HG03064 (cell line): Measurements from ENCODE around the gene DNAJB13.
"Not testable (repeated sequence)": the region's sequence is repeated elsewhere in the genome, so short reads cannot be mapped to it uniquely, and the experiment has no call there.

Experiments
- ATAC-seq: cut with Tn5 transposase; IDR thresholded peaks from one replicate; pipeline ENCODE4 v1.9.1; 2021; ENCODE audit warnings: low read depth; ENCODE audit not compliant: unreplicated experiment

Gene DNAJB13

GRCh38 chr11:73976451-73977151 lies 25.8 kb downstream of the DNAJB13 start:
- ATAC-seq: no peak

DNA sequence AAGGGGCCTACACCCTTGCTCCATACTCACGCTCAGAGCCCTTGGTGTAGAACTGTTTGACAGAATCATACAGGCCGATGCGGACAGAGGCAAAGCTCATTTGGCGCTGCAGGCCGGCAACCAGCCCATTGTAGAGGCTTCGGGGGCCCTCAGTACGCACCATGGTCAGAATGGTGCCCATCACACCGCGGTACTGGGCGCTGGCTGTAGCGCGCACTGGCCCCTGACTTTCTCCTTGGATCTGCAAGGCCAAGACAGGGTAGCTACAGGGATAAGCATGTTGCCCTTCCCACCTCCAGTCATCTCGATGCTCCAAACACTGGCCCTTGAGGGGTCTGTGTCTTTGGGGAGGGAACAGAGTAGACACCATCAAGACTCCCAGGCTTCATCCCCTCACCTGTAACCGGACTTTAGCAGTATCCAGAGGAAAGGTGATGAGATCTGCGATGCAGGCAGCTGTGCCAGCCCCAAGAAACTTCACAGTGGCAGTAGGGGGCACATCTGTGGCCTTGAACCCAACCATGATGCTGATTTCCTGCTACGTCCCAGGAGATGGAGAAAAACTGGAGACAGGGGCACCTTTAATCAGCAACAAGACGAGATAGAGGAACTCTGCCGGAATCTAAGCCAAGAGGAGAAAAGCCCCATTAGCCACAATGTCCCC lies 27.2 kb downstream of the DNAJB13 start:
- no peak for ATAC-seq

DNA sequence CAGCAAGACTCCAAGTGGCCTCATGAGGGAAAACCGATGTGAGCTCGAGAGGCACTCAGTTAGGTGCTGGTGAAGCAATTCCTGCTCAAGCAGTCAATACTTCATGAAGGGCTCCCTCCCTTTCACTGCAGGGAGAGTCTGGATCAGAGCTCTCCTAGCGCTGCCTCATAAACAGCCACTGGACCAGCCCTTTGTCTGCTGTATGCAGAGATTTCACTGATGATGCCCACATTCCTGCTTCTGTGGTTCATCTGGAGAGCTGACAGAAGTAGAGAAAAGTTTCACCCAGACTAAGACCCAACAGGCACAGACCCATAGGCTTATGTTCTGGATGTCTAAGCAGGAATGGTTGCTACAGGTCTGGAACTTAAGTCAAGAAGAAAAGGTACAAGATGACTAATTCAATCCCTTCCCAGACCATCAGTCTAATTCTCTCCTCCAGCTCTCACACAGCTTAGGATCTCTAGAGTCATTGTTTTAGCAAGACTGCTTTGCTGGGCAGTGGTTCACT lies 27.8 kb downstream of the DNAJB13 start:
- ATAC-seq: no peak

DNA sequence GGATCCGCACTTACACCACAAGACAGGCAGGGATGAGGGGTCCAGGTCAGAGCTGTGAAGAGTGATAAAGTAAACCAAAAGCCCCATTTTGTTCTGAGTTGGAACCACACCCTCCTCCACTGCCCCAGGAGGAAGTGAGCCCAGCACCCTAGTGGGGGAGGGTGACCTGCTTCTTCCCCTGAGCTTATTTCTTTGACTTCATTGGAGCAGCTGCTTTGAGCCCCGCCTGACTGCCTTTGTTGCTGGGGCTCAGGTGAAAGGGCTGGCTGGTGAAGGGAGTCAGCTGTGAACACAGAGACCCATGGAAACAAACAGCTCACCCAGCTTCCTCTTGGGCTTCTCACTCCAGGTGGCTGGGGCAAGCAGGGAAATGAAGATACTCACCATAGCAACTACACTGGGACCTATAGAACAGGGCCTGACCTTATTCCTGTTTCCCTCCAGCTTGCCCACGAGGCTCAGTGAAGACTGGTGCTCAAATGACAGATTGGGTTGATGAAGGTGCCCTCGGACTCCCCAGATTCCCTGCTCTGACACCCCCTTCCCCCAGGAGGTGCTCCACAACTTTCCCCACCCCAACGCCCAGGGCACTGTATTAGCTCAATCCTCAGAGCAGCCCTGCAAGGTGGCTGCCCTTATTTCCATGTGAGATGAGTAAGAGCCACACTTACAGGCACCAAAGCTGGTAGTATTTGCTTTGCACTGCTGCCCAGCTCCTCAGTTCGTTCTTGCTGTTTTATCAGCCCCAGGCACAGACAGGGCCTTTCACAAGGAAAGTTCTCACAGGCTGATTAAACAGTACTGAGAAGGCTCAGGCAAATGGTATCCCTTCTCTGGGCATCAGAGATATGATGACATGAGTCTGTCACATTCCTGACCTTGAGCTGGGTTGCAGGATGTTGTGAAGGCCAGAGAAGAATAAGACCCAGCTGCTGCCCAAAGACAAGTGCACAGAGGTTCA lies 29.5 kb downstream of the DNAJB13 start:
- ATAC-seq: peak; percentile 44

- ATAC-seq: no peak
Measured at GRCh38 chr11:73981051-73981805, 30.4 kb downstream of the DNAJB13 start.

DNA sequence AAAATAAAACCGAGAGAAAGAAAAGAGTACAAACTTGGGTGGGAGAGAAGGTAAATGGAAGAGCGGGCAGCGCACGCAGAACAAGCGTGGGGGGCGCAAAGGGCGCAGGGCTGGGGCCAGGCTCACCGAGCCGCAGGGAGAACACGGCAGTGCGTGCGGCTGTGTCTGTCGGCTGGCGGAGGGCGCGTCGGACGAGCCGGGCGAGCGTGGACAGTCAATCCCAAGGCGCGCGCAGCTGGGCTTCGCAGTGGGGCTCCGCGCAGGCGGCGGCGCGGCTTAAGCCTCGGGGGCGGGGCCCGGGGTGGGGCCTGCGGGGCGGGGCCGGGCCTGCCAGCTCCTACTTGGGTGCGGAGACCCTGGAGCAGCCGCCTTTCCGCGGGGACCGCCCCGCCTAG lies 31.8 kb downstream of the DNAJB13 start, which contains the start of gene UCP2:
Gene UCP2 (minus strand): TSS at position 249 of the 395 bp plus-strand sequence. CDS start 4,465 bp downstream, outside the sequence.
- ATAC-seq: peak; percentile 51

DNA sequence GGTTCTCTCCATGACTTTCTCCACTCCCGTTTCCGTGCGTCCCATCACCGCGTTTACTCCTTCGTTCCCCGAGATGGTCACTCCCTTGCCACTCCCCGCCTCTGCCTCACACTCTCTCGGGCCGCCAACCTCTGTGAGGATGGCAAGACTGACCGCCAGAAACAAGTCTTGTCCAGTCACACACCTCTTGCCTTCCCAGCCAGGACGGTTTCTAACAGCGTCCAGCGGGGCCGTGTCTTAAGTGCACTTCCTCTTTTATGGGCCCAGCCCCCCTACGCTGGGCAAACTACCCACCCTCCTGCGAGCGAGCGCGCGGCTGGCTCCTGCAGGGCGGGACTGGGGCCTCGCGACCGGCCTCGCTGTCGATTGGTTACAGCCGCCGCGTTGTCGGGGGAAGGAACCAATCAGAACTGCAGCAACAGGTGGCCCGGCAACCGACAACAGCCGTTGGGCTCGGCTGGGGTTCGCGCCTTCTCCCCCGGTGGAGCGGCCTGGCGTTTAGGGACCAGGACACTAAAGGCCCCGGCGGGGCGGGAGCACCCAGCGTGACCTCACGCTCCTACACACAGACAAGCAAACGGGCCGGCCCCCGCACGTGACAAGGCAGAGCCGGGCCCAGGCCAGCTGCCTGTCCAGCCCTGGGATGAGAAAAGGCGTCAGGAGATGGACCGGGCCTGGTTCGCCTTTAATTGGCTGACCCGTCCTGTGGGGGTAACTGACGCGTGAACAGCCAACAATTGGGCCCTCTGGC lies 32.3 kb downstream of the DNAJB13 start:
- ATAC-seq: peak; percentile 58

DNA sequence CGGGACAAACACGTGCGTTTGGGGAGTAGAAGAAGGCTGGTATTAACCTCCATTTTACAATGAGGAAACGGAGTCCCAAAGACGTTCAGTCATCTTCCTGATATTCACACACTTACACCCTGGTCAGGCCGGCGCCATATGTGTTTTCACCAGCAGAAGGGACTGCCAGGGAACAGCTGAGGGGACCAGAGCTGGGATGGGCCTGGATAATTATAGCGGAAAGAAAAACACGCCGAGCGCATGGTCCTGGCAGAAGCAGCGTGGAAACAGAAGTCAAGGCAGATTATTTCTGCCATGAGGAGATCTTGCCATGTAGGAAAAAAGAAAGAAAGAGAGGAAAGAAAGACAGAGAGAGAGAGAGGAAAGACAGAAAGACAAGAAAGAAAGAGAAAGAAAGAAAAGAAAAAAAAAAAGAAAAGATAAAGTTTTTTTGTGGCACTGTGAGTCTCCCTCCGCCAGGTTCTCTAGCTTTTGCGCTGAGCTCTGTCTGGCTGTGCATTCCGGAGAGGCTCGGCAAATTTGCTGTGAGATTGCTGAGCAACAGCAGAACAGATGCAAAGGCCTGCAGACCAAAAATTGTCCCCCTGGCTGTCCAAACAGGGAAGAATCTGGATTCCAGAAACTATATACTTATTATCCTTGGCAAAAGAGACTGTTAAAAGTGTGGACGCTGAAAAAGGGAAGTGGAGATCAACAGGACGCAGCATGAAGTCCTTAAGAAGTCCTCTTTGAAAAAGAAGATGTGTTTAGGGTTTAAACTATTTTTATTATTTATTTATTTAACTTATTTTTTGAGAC lies 33.1 kb downstream of the DNAJB13 start:
- no peak for ATAC-seq

DNA sequence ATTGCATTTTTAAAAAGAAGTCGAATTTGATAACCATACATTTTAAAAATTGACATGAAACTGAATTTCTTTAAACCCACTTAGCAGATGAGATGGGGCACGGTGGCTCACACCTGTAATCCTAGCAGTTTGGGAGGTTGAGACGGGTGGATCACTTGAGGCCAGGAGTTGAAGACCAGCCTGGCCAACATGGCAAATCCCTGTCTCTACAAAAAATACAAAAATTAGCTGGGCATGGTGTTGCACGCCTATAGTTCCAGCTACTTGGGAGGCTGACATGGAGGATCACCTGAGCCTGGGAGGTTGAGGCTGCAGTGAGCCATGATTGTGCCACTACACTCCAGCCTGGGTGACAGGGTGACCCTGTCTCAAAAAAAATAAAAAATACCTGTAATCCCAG lies 34.8 kb downstream of the DNAJB13 start:
- not testable (repeated sequence) for ATAC-seq

GRCh38 chr11:73988227-73988626 lies 37.4 kb downstream of the DNAJB13 start:
- no peak for ATAC-seq

GRCh38 chr11:73989156-73989555 lies 38.3 kb downstream of the DNAJB13 start:
- no peak for ATAC-seq

DNA sequence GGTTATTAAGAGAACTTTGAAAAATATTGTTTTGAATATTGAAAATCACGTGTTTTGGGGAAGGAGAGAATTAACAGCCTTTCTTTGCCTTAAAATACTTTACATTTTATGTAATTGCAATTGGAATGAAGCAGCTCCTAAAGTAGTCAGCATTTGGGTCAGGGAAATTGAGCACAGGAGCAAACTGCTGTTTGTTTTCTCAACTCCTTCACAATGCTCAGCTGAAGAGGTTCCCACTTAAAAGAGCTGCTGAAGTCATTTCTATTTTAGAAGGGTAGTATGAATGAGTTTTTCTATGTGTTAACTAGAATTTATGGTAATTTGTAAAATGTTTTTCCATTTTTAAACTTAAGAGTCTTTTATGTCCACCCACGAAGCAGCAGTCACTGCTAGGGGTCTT lies 39.9 kb downstream of the DNAJB13 start:
- ATAC-seq: no peak

GRCh38 chr11:73991471-73992006 lies 40.7 kb downstream of the DNAJB13 start:
- no peak for ATAC-seq

GRCh38 chr11:73995247-73995646 lies 44.4 kb downstream of the DNAJB13 start:
- ATAC-seq: peak; percentile 50

DNA sequence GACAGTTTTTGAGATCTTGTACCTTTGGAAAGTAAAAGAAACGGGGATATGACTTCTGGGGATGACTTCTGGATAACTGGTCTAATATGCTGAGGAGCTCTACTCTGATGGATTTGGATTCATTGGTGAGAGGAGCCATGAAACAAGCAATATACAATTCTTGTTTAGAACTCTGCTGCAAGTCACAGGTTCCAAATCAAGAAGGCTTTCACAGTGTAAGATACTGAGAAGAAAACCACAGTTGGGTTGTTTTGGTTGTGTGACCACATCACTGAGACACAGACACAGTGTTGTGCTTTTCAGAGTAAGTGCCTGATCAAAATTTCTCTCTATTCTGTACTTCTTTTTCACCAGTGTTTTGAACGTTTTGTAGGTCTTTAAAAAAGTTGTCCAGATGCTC lies 44.9 kb downstream of the DNAJB13 start:
- ATAC-seq: no peak

- ATAC-seq: no peak
Measured at GRCh38 chr11:73996161-73996747, 45.4 kb downstream of the DNAJB13 start.

DNA sequence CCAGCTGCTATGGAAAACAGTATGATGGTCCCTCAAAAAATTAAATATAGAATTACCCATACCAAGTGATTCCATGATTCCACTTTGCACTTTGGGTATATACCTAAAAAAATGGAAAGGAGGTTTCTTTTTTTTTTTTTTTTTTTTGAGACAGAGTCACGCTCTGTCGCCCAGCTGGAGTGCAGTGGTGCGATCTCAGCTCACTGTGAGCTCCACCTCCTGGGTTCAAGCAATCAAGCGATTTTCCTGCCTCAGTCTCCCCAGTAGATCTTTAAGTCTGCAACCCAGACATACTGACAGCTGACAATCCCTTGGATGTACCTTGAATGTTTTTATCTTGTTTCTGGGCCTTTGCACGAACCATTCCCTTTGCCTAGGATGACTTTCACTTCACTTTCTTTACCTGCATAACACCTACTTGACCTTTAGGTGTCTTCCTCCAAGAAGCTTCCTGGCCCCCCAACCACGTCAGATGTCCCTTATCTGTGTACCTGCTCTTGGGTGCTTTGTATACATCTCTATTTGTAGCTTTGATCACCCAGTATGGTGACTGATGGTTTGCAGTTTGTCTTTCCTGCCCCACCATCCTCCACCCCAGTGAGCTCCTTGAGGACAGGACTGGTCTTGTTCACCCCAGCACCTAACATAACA lies 46.4 kb downstream of the DNAJB13 start:
- ATAC-seq: no peak
